WTC11 (cell line): Measurements from ENCODE around the gene LIMD2. TPM values are rescaled to one million over a fixed set of nuclear protein-coding genes. Genes with fewer than 3 reads are reported as not detected.

ENCODE experiments used
- CREM ChIP-seq: sonication (generic); formaldehyde crosslinking; IDR thresholded peaks from 2 replicates; pipeline ENCODE4 v1.8.1; 2022; ENCODE audit warnings: mild to moderate bottlenecking, missing genetic modification reagents, moderate library complexity
- ELF4 ChIP-seq: sonication (generic); formaldehyde crosslinking; IDR thresholded peaks from 2 replicates; pipeline ENCODE4 v1.8.1; 2022; ENCODE audit warnings: low read depth, mild to moderate bottlenecking, moderate library complexity, missing genetic modification reagents
- FOXP4 ChIP-seq: sonication (generic); formaldehyde crosslinking; IDR thresholded peaks from 2 replicates; pipeline ENCODE4 v1.8.0; 2022; ENCODE audit warnings: mild to moderate bottlenecking, missing genetic modification reagents
- GTF2I ChIP-seq: fragments of 250-450 bp; sonication (Bioruptor Pico); conservative IDR thresholded peaks from 2 replicates; pipeline ENCODE4 v1.4.0; 2021; ENCODE audit warnings: mild to moderate bottlenecking
- HMGXB4 ChIP-seq: sonication (generic); formaldehyde crosslinking; IDR thresholded peaks from 2 replicates; pipeline ENCODE4 v1.8.1; 2023; ENCODE audit warnings: mild to moderate bottlenecking, moderate library complexity, missing genetic modification reagents
- KAT7 ChIP-seq: sonication (generic); formaldehyde crosslinking; IDR thresholded peaks from 2 replicates; pipeline ENCODE4 v1.8.1; 2023; ENCODE audit warnings: missing genetic modification reagents, mild to moderate bottlenecking, borderline replicate concordance
- MAX ChIP-seq: sonication (generic); formaldehyde crosslinking; IDR thresholded peaks from 2 replicates; pipeline ENCODE4 v1.8.0; 2022; ENCODE audit warnings: mild to moderate bottlenecking, missing genetic modification reagents
- MXD4 ChIP-seq: fragments of 250-450 bp; sonication (Bioruptor Pico); IDR thresholded peaks from 2 replicates; pipeline ENCODE4 v1.8.0; 2021; ENCODE audit warnings: mild to moderate bottlenecking, moderate library complexity, borderline replicate concordance
- MYBL2 ChIP-seq: sonication (generic); formaldehyde crosslinking; IDR thresholded peaks from 2 replicates; pipeline ENCODE4 v1.8.1; 2023; ENCODE audit warnings: mild to moderate bottlenecking, moderate library complexity, missing genetic modification reagents
- SP1 ChIP-seq: sonication (generic); formaldehyde crosslinking; conservative IDR thresholded peaks from 2 replicates; pipeline ENCODE4 v1.8.1; 2022; ENCODE audit warnings: missing genetic modification reagents
- TEAD1 ChIP-seq: sonication (generic); formaldehyde crosslinking; IDR thresholded peaks from 2 replicates; pipeline ENCODE4 v1.8.0; 2022; ENCODE audit warnings: mild to moderate bottlenecking, missing genetic modification reagents
- ZBTB21 ChIP-seq: sonication (generic); formaldehyde crosslinking; IDR thresholded peaks from 2 replicates; pipeline ENCODE4 v1.8.1; 2023; ENCODE audit warnings: mild to moderate bottlenecking, missing genetic modification reagents, borderline replicate concordance
- ZNF232 ChIP-seq: sonication (generic); formaldehyde crosslinking; IDR thresholded peaks from 2 replicates; pipeline ENCODE4 v1.8.0; 2022; ENCODE audit warnings: mild to moderate bottlenecking, missing genetic modification reagents
- ZNF281 ChIP-seq: sonication (generic); formaldehyde crosslinking; IDR thresholded peaks from 2 replicates; pipeline ENCODE4 v1.8.0; 2023; ENCODE audit warnings: mild to moderate bottlenecking, missing genetic modification reagents
- ZNF423 ChIP-seq: fragments of 250-450 bp; sonication (Bioruptor Pico); IDR thresholded peaks from 2 replicates; pipeline ENCODE4 v2.1.2; 2022; ENCODE audit warnings: mild to moderate bottlenecking, moderate library complexity
- total RNA-seq: library from RNA; stranded (reverse); gene quantifications from 3 replicates; pipeline ENCODE4 v1.2.3, GENCODE V29; 2021
- TF ChIP-seq, protein P1 (sequence below): sonication (generic); formaldehyde crosslinking; IDR thresholded peaks from 2 replicates; pipeline ENCODE4 v1.8.1; 2022; ENCODE audit warnings: mild to moderate bottlenecking, moderate library complexity, missing genetic modification reagents
- TF ChIP-seq, protein P2 (sequence below): sonication (generic); formaldehyde crosslinking; IDR thresholded peaks from 2 replicates; pipeline ENCODE4 v1.8.0; 2022; ENCODE audit warnings: missing genetic modification reagents
- TF ChIP-seq, protein P3 (sequence below): sonication (generic); formaldehyde crosslinking; conservative IDR thresholded peaks from 2 replicates; pipeline ENCODE4 v1.8.1; 2023; ENCODE audit warnings: mild to moderate bottlenecking, low read depth, missing genetic modification reagents, moderate library complexity

The LIMD2 gene
- total RNA-seq, 1 experiment from 2014 or later: 91.8 TPM

GRCh38 chr17:63741408-63742173, 41.7 kb upstream of the LIMD2 start, which contains the start of gene STRADA (continued):
- TF ChIP-seq FOXP4 (CRISPR knock-in tag) (peak; percentile 72; the same call in 1 of the 2 replicates), GTF2I (CRISPR knock-in tag) (0 out of 2 replicates have a peak, but pooled peaks have one; percentile 67), ZBTB21 (CRISPR knock-in tag) (peak; percentile 71; the same call in 1 of the 2 replicates), MXD4 (no peak), HMGXB4 (CRISPR knock-in tag) (peak; percentile 84), ZNF232 (CRISPR knock-in tag) (peak; percentile 92), MAX (CRISPR knock-in tag) (peak; percentile 73), ZNF423 (CRISPR knock-in tag) (no peak), SP1 (peak; percentile 72; the same call in 1 of the 2 replicates), ZNF281 (CRISPR knock-in tag) (0 out of 2 replicates have a peak, but pooled peaks have one; percentile 31), MYBL2 (CRISPR knock-in tag) (peak; percentile 54; the same call in 1 of the 2 replicates), KAT7 (0 out of 2 replicates have a peak, but pooled peaks have one; percentile 54), CREM (CRISPR knock-in tag) (0 out of 2 replicates have a peak, but pooled peaks have one; percentile 55), TEAD1 (CRISPR knock-in tag) (no peak), ELF4 (CRISPR knock-in tag) (no peak)
- TF ChIP-seq, protein P1, sequence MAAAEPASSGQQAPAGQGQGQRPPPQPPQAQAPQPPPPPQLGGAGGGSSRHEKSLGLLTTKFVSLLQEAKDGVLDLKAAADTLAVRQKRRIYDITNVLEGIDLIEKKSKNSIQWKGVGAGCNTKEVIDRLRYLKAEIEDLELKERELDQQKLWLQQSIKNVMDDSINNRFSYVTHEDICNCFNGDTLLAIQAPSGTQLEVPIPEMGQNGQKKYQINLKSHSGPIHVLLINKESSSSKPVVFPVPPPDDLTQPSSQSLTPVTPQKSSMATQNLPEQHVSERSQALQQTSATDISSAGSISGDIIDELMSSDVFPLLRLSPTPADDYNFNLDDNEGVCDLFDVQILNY (CRISPR knock-in tag): peak; percentile 98
- TF ChIP-seq, protein P2, sequence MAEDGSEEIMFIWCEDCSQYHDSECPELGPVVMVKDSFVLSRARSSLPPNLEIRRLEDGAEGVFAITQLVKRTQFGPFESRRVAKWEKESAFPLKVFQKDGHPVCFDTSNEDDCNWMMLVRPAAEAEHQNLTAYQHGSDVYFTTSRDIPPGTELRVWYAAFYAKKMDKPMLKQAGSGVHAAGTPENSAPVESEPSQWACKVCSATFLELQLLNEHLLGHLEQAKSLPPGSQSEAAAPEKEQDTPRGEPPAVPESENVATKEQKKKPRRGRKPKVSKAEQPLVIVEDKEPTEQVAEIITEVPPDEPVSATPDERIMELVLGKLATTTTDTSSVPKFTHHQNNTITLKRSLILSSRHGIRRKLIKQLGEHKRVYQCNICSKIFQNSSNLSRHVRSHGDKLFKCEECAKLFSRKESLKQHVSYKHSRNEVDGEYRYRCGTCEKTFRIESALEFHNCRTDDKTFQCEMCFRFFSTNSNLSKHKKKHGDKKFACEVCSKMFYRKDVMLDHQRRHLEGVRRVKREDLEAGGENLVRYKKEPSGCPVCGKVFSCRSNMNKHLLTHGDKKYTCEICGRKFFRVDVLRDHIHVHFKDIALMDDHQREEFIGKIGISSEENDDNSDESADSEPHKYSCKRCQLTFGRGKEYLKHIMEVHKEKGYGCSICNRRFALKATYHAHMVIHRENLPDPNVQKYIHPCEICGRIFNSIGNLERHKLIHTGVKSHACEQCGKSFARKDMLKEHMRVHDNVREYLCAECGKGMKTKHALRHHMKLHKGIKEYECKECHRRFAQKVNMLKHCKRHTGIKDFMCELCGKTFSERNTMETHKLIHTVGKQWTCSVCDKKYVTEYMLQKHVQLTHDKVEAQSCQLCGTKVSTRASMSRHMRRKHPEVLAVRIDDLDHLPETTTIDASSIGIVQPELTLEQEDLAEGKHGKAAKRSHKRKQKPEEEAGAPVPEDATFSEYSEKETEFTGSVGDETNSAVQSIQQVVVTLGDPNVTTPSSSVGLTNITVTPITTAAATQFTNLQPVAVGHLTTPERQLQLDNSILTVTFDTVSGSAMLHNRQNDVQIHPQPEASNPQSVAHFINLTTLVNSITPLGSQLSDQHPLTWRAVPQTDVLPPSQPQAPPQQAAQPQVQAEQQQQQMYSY (CRISPR knock-in tag): peak; percentile 60
- TF ChIP-seq, protein P3, sequence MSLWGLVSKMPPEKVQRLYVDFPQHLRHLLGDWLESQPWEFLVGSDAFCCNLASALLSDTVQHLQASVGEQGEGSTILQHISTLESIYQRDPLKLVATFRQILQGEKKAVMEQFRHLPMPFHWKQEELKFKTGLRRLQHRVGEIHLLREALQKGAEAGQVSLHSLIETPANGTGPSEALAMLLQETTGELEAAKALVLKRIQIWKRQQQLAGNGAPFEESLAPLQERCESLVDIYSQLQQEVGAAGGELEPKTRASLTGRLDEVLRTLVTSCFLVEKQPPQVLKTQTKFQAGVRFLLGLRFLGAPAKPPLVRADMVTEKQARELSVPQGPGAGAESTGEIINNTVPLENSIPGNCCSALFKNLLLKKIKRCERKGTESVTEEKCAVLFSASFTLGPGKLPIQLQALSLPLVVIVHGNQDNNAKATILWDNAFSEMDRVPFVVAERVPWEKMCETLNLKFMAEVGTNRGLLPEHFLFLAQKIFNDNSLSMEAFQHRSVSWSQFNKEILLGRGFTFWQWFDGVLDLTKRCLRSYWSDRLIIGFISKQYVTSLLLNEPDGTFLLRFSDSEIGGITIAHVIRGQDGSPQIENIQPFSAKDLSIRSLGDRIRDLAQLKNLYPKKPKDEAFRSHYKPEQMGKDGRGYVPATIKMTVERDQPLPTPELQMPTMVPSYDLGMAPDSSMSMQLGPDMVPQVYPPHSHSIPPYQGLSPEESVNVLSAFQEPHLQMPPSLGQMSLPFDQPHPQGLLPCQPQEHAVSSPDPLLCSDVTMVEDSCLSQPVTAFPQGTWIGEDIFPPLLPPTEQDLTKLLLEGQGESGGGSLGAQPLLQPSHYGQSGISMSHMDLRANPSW: no peak
